H1 (cell line): ENCODE measurements around the gene ARFRP1.
"Not testable (repeated sequence)": the region's sequence is repeated elsewhere in the genome, so short reads cannot be mapped to it uniquely, and the experiment has no call there.

Source experiments
- CTCF ChIP-seq, 3 experiments: IDR thresholded peaks; 1 replicate in 2 of 3; 2 replicates in 1 of 3; pipeline versions ENCODE4 v1.5.1 to v1.6.1; 2011; ENCODE audit warnings: low read length in 3 of 3, mild to moderate bottlenecking in 3 of 3, inconsistent platforms in 2 of 3, low read depth in 1 of 3, moderate library complexity in 1 of 3; ENCODE audit not compliant: insufficient read depth in 1 of 3; ENCODE audit errors: control extremely low read depth in 1 of 3
- JUN ChIP-seq: IDR thresholded peaks from 2 replicates; pipeline ENCODE4 v1.6.1; 2011; ENCODE audit warnings: low read depth, mild to moderate bottlenecking, improper control_type of control experiment, low read length
- JUND ChIP-seq: IDR thresholded peaks from 2 replicates; pipeline ENCODE4 v1.6.1; 2011; ENCODE audit warnings: mild to moderate bottlenecking, improper control_type of control experiment, low read length
- MAFK ChIP-seq: IDR thresholded peaks from 2 replicates; pipeline ENCODE4 v1.6.1; 2012; ENCODE audit warnings: low read depth, mild to moderate bottlenecking, improper control_type of control experiment, low read length
- NANOG ChIP-seq: IDR thresholded peaks from 2 replicates; pipeline ENCODE4 v1.6.1; 2011; ENCODE audit warnings: low read length, low read depth, mild to moderate bottlenecking, inconsistent platforms; ENCODE audit not compliant: insufficient read depth, poor library complexity, severe bottlenecking
- POLR2A ChIP-seq, 2 experiments: IDR thresholded peaks; 1 replicate in 1 of 2; 2 replicates in 1 of 2; pipeline ENCODE4 v1.6.1; 2011; ENCODE audit warnings: low read depth in 2 of 2, low read length in 2 of 2, mild to moderate bottlenecking in 2 of 2; ENCODE audit errors: control extremely low read depth in 1 of 2
- POLR2AphosphoS5 ChIP-seq: IDR thresholded peaks from 2 replicates; pipeline ENCODE4 v1.6.1; 2011; ENCODE audit warnings: low read depth, low read length
- SRF ChIP-seq: IDR thresholded peaks from 2 replicates; pipeline ENCODE4 v1.6.1; 2011; ENCODE audit warnings: mild to moderate bottlenecking, low read depth, low read length, moderate library complexity

GRCh38 chr20:63730189-63730733 lies 22.5 kb upstream of the ARFRP1 start:
- not testable (repeated sequence) for TF ChIP-seq POLR2A (IDR thresholded peaks at IDR 0.05; ENCODE audit: control extremely low read depth in 1 of 2, low read depth in 2 of 2, low read length in 2 of 2); CTCF (IDR thresholded peaks at IDR 0.05; ENCODE audit: control extremely low read depth in 1 of 3, insufficient read depth in 1 of 3, low read depth in 1 of 3, low read length in 3 of 3); POLR2AphosphoS5; JUND; SRF; MAFK; JUN; NANOG
